SKM-1 treated with dmso at 0.1 percent for 144 hours (cell line): ENCODE measurements around the gene FGF2.
"Not testable (repeated sequence)": the region's sequence is repeated elsewhere in the genome, so short reads cannot be mapped to it uniquely, and the experiment has no call there.

Experiments
- DNase-seq: peaks from one replicate; lab custom pipeline; 2025; ENCODE audit not compliant: unreplicated experiment; lab: John Stamatoyannopoulos, UW

FGF2 gene

GRCh38 chr4:122812823-122813222 lies 13.8 kb upstream of the FGF2 start:
- DNase-seq, result not testable (repeated sequence)

GRCh38 chr4:122814426-122814825 lies 12.2 kb upstream of the FGF2 start:
- DNase-seq, result no peak

- no peak for DNase-seq
These were observed 11.4 kb upstream of the FGF2 start for GRCh38 chr4:122815248-122815647.

GRCh38 chr4:122816476-122816875 lies 10.2 kb upstream of the FGF2 start:
- no peak for DNase-seq

- DNase-seq, result no peak
These were observed 6.8 kb upstream of the FGF2 start for GRCh38 chr4:122819708-122820449.

GRCh38 chr4:122821092-122821491 lies 5.5 kb upstream of the FGF2 start:
- no peak for DNase-seq

- DNase-seq, result no peak
These were observed 4.2 kb upstream of the FGF2 start for GRCh38 chr4:122822466-122822865.

- no peak for DNase-seq
These were observed 3.2 kb upstream of the FGF2 start for GRCh38 chr4:122823476-122823875.

- no peak for DNase-seq
These were observed 2.0 kb upstream of the FGF2 start for GRCh38 chr4:122824616-122825015.

GRCh38 chr4:122826079-122826527 lies 528 bp upstream of the FGF2 start:
- DNase-seq, result no peak

- no peak for DNase-seq
These were observed 737 bp downstream of the FGF2 start for GRCh38 chr4:122827258-122827878.

GRCh38 chr4:122827879-122828601 lies 1.4 kb downstream of the FGF2 start:
- no peak for DNase-seq

- no peak for DNase-seq
These were observed 3.9 kb downstream of the FGF2 start for GRCh38 chr4:122830426-122831095.

GRCh38 chr4:122831515-122832196 lies 5.0 kb downstream of the FGF2 start:
- no peak for DNase-seq

- DNase-seq, result no peak
These were observed 6.1 kb downstream of the FGF2 start for GRCh38 chr4:122832732-122833131.

- no peak for DNase-seq
These were observed 7.4 kb downstream of the FGF2 start for GRCh38 chr4:122833999-122834398.

- DNase-seq, result no peak
These were observed 10.3 kb downstream of the FGF2 start for GRCh38 chr4:122836941-122837340.

- DNase-seq, result no peak
These were observed 11.4 kb downstream of the FGF2 start for GRCh38 chr4:122838034-122838433.

- no peak for DNase-seq
These were observed 15.8 kb downstream of the FGF2 start for GRCh38 chr4:122842392-122842791.

GRCh38 chr4:122842984-122843531 lies 16.4 kb downstream of the FGF2 start:
- no peak for DNase-seq

GRCh38 chr4:122844391-122844790 lies 17.8 kb downstream of the FGF2 start:
- DNase-seq, result not testable (repeated sequence)
